ENCODE results near the gene KCTD16. TPM values are rescaled to one million over a fixed set of nuclear protein-coding genes. Genes with fewer than 3 reads are reported as not detected.

The KCTD16 gene
- total and polyA plus RNA-seq, 11 donors = 0.02 to 0.32 (median 0.12) TPM; not detected in 3

DNA sequence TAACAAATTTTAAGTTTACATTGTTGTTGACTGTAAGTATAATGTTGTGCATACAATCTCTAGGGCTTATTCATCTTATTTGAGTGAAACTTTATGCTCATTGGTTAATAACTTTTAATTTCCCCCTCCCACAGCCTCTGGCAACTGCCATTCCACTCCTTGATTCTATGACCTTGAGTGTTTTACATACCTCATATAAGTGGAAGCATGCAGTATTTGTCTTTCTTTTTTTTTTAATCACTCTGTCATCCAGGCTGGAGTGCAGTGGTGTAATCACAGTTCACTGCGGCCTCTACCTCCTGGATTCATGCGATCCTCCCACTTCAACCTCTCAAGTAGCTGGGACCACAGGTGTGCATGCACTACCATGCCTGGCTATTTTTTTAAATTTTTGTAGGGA, 83.9 kb downstream of the KCTD16 start:
- intact Hi-C loops (cut with DNase I) = no loop called here
- Histone ChIP-seq H3K36me3 (no peaks in the 10 kb centered on the region), H3K4me1 (no peaks in the 10 kb centered on the region), H3K4me3 (no peak overlapping the region), H3K9me3 (no peaks in the 10 kb centered on the region), H3K27ac (no peak overlapping the region), H3K27me3 (peaks cover 0 to 3% (median 0%) of the 10 kb centered on the region in 9 donors)
- DNase-seq = no peak
- 60 to 71% (median 68%) methylated on average over 2 of the region's 2 CpGs for WGBS, 4 donors
- no peak for ATAC-seq
- no peak for TF ChIP-seq POLR2A (IDR thresholded peaks at IDR 0.05)
- TF ChIP-seq, protein P1, sequence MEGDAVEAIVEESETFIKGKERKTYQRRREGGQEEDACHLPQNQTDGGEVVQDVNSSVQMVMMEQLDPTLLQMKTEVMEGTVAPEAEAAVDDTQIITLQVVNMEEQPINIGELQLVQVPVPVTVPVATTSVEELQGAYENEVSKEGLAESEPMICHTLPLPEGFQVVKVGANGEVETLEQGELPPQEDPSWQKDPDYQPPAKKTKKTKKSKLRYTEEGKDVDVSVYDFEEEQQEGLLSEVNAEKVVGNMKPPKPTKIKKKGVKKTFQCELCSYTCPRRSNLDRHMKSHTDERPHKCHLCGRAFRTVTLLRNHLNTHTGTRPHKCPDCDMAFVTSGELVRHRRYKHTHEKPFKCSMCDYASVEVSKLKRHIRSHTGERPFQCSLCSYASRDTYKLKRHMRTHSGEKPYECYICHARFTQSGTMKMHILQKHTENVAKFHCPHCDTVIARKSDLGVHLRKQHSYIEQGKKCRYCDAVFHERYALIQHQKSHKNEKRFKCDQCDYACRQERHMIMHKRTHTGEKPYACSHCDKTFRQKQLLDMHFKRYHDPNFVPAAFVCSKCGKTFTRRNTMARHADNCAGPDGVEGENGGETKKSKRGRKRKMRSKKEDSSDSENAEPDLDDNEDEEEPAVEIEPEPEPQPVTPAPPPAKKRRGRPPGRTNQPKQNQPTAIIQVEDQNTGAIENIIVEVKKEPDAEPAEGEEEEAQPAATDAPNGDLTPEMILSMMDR (IDR thresholded peaks at IDR 0.05) = no peak

DNA sequence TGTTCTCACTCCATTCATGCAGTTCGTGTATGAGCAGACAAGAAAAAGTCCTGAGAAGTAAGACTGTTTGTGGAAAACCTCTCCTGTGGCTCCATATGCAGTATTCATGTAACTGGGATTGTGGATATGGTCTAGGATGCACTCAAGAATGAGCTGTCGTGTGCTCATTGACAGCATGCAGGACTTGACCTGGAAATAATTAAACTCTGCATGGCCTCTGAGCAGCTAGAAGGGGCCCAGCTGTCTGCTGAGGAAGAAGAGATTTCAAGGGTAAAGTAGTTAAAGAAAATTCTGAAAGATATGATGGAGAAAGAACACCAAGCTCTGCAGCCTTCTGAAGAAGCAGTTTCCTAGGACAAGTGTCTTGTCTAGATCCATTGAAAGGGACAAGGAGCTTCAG, 89.4 kb downstream of the KCTD16 start:
- no peaks in the 10 kb centered on the region for H3K36me3 ChIP-seq
- peaks cover 0 to 7% (median 0%) of the 10 kb centered on the region in 9 donors for H3K27me3 ChIP-seq
- intact Hi-C loops (cut with DNase I) = no loop called here
- ATAC-seq (no peak), DNase-seq (no peak)
- H3K4me3 ChIP-seq = no peak overlapping the region
- H3K4me1 ChIP-seq = no peaks in the 10 kb centered on the region
- 49 to 62% (median 59%) methylated on average over 2 of the region's 2 CpGs for WGBS, 4 donors
- H3K9me3 ChIP-seq = no peaks in the 10 kb centered on the region
- H3K27ac ChIP-seq = no peak overlapping the region
- TF ChIP-seq, protein P1 (IDR thresholded peaks at IDR 0.05) = no peak
- no peak for TF ChIP-seq POLR2A (IDR thresholded peaks at IDR 0.05)

DNA sequence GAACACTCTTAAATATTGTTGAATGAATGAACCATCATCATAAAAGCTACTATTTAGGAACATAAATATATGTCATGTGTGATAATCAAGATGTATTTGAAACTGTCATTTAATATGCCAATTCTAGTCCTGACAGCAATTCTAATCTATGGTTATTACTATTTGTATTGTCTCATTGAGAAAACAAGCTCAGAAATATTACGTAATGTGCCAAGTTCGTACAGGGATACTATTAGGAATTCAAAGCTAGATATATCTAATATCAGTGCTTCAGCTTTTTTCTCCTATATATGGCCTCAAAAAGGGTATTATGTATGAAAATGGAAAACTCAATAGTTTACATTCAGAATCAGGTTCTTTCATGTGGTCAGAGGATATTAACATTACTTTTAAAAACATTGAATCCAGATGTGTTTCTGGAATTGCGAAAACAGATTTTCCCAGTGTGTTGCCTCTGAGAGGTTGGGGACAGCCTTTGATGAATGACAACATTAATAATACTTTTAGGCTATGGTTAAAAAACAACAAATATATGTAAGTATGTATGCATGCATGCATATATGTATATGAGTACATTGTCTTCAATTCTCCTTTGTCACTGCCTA, 95.1 kb downstream of the KCTD16 start:
- DNase-seq (no peak), ATAC-seq (no peak)
- peaks cover 0 to 13% (median 0%) of the 10 kb centered on the region in 12 donors for H3K9me3 ChIP-seq
- peaks cover 0 to 7% (median 0%) of the 10 kb centered on the region in 9 donors for H3K27me3 ChIP-seq
- TF ChIP-seq, protein P1 (IDR thresholded peaks at IDR 0.05) = no peak
- TF ChIP-seq POLR2A (IDR thresholded peaks at IDR 0.05) = no peak
- H3K36me3 ChIP-seq = no peaks in the 10 kb centered on the region
- no peak overlapping the region for H3K4me3 ChIP-seq
- H3K4me1 ChIP-seq = no peaks in the 10 kb centered on the region
- intact Hi-C loops (cut with DNase I) = no loop called here
- WGBS, 4 donors = 86 to 96% (median 93%) methylated on average over 3 of the region's 3 CpGs
- H3K27ac ChIP-seq = no peak overlapping the region

DNA sequence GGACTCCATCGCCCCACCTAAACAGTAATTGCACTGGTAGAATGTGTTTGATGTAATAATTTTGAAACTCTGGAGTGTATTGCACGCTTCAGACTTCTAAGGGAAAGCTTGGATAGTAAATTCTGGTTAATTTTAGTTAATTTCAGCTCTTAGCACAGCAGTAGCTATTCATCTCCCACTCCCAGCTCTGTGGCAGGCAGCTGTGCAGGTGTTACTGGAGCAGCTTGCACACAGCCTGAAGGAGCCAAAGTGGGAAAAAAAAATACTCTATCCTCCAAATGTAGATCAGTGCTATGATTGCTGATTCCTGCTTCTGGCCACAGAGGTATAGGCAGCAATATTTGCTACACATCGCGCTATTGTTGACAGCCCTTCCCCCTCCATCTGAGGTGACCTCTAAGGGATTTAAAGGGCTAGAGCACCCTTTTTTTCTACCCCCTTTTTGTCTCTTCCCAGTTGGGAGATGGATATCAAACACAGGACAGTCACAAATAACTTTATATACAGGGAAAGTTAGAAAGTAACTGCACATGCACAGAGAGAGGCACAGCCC, 97.4 kb downstream of the KCTD16 start:
- H3K27me3 ChIP-seq = peaks cover 0 to 7% (median 0%) of the 10 kb centered on the region in 9 donors
- H3K36me3 ChIP-seq = no peaks in the 10 kb centered on the region
- peaks cover 0 to 25% (median 6%) of the 10 kb centered on the region in 12 donors for H3K9me3 ChIP-seq
- no peak overlapping the region for H3K27ac ChIP-seq
- intact Hi-C loops (cut with DNase I) = no loop called here
- no peak for DNase-seq
- no peak for ATAC-seq
- H3K4me1 ChIP-seq = no peaks in the 10 kb centered on the region
- TF ChIP-seq POLR2A (IDR thresholded peaks at IDR 0.05) = no peak
- TF ChIP-seq, protein P1 (IDR thresholded peaks at IDR 0.05) = no peak
- H3K4me3 ChIP-seq = no peak overlapping the region
- WGBS, 4 donors = 57 to 70% (median 65%) methylated on average over 4 of the region's 4 CpGs

Data from heart left ventricle (tissue), 16 donors.